ENCODE measurements around the gene GALNT10. TPM values are rescaled to one million over a fixed set of nuclear protein-coding genes. Genes with fewer than 3 reads are reported as not detected.

Gene GALNT10
- total and polyA plus RNA-seq, 2 experiments from 2014 or later = 43.0 to 45.9 TPM

DNA sequence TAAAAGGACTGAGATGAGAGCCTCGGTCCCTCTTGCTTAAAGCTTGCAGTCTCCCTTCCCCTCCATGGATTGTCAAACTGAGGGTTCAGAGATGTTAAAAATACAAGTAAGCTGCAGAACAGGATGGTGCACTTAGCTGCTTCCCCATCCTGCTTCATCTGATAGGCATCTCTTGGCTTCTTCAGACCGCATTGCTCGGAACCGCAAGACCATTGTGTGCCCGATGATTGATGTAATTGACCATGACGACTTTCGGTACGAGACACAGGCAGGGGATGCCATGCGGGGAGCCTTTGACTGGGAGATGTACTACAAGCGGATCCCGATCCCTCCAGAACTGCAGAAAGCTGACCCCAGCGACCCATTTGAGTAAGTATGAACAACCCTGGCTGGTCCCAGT, 189.7 kb downstream of the GALNT10 start:
- TF ChIP-seq, protein P1, sequence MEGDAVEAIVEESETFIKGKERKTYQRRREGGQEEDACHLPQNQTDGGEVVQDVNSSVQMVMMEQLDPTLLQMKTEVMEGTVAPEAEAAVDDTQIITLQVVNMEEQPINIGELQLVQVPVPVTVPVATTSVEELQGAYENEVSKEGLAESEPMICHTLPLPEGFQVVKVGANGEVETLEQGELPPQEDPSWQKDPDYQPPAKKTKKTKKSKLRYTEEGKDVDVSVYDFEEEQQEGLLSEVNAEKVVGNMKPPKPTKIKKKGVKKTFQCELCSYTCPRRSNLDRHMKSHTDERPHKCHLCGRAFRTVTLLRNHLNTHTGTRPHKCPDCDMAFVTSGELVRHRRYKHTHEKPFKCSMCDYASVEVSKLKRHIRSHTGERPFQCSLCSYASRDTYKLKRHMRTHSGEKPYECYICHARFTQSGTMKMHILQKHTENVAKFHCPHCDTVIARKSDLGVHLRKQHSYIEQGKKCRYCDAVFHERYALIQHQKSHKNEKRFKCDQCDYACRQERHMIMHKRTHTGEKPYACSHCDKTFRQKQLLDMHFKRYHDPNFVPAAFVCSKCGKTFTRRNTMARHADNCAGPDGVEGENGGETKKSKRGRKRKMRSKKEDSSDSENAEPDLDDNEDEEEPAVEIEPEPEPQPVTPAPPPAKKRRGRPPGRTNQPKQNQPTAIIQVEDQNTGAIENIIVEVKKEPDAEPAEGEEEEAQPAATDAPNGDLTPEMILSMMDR (IDR thresholded peaks at IDR 0.05; ENCODE audit: poor library complexity) = no peak
- TF ChIP-seq EZH2phosphoT487 (IDR thresholded peaks at IDR 0.05; ENCODE audit: low read depth, severe bottlenecking, unreplicated experiment) (no peak), EZH2 (IDR thresholded peaks at IDR 0.05; ENCODE audit: borderline replicate concordance) (no peak)
- 84% methylated on average over 12 of the region's 12 CpGs for WGBS (ENCODE audit: low lambda C conversion rate, missing lambda C conversion rate)
- H3K36me3 ChIP-seq (replicated peaks; ENCODE audit: insufficient read depth, low read depth) = no peaks in the 10 kb centered on the region
- H3K4me3 ChIP-seq = no peak overlapping the region
- H3K79me2 ChIP-seq = no peaks in the 10 kb centered on the region
- no peak overlapping the region for H3K27ac ChIP-seq
- no peaks in the 10 kb centered on the region for H3K4me1 ChIP-seq (ENCODE audit: insufficient read depth)
- H4K20me1 ChIP-seq (ENCODE audit: insufficient read depth, poor library complexity, severe bottlenecking) = no peaks in the 10 kb centered on the region
- DNase-seq (ENCODE audit: low spot score) = no peak
- no peak overlapping the region for H2AFZ ChIP-seq
- H3K9me3 ChIP-seq (ENCODE audit: low read depth) = no peaks in the 10 kb centered on the region
- H3K4me2 ChIP-seq = no peak overlapping the region
- H3K27me3 ChIP-seq = no peaks in the 10 kb centered on the region
- H3K9me2 ChIP-seq (replicated peaks; ENCODE audit: insufficient read depth) = no peaks in the 10 kb centered on the region

DNA sequence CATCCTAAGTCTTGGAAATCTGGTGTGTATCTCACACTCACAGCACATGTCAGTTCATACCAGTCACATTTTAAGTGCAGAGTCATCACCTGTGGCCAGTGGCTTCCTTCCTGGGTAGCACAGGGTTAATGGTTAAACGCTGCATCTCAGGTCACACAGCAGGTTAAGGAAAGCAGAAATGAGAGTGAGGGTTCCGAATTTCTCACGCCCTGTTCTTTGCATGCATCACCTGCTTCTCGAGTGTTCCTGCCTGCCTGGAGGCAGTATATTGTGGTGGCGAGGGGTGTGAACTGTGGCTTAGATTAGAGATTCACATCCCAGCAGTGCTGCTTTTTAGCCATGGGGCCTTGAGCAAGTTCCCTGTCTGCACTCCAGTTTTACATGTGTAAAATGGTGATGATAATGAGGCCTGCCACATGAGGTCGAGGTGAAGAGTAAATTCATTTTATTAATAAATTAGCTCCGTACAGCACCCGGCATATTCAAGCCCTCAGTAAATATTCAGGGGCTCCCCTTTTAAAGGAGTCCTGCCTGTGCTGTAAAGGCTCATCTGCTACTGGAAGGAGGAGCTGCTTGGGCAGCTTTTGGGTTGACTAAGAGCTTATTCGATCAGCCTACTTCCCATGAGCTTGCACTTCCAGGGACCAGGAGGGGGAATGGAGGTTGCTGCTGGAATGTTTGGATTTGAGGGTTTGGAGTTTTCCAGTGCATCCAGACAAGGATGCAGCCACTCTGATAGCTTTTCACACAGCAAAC, 194.1 kb downstream of the GALNT10 start:
- Histone ChIP-seq H3K4me1 (ENCODE audit: insufficient read depth) (peaks cover 13% of the 10 kb centered on the region), H3K79me2 (no peaks in the 10 kb centered on the region), H2AFZ (no peak overlapping the region), H3K27me3 (no peaks in the 10 kb centered on the region), H3K27ac (no peak overlapping the region), H3K9me2 (replicated peaks; ENCODE audit: insufficient read depth) (no peaks in the 10 kb centered on the region), H3K4me2 (no peak overlapping the region), H4K20me1 (ENCODE audit: insufficient read depth, poor library complexity, severe bottlenecking) (no peaks in the 10 kb centered on the region), H3K9me3 (ENCODE audit: low read depth) (no peaks in the 10 kb centered on the region), H3K36me3 (replicated peaks; ENCODE audit: insufficient read depth, low read depth) (no peaks in the 10 kb centered on the region), H3K4me3 (no peak overlapping the region)
- no peak for TF ChIP-seq EZH2phosphoT487 (IDR thresholded peaks at IDR 0.05; ENCODE audit: low read depth, severe bottlenecking, unreplicated experiment)
- no peak for TF ChIP-seq EZH2 (IDR thresholded peaks at IDR 0.05; ENCODE audit: borderline replicate concordance)
- TF ChIP-seq, protein P1 (IDR thresholded peaks at IDR 0.05; ENCODE audit: poor library complexity) = no peak
- DNase-seq (ENCODE audit: low spot score) = no peak
- 50% methylated on average over 9 of the region's 9 CpGs for WGBS (ENCODE audit: low lambda C conversion rate, missing lambda C conversion rate)

DNA sequence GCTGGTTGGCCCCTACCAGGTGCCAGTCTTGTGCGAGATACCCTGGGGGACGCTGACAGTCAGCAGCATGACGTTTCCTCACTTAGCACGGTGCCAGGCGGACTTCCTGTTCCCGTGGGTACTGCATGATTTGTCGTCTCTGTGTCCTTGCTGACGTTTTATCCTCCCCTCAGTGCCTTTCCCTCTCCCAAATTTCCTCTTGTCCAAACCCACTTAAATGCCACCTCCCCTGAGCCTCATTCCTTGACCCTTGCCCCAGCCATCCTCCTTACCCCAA, 194.6 kb downstream of the GALNT10 start:
- H3K9me2 ChIP-seq (replicated peaks; ENCODE audit: insufficient read depth) = no peaks in the 10 kb centered on the region
- WGBS (ENCODE audit: low lambda C conversion rate, missing lambda C conversion rate) = 84% methylated on average over 8 of the region's 8 CpGs
- DNase-seq (ENCODE audit: low spot score) = no peak
- H4K20me1 ChIP-seq (ENCODE audit: insufficient read depth, poor library complexity, severe bottlenecking) = no peaks in the 10 kb centered on the region
- TF ChIP-seq, protein P1 (IDR thresholded peaks at IDR 0.05; ENCODE audit: poor library complexity) = no peak
- no peak for TF ChIP-seq EZH2phosphoT487 (IDR thresholded peaks at IDR 0.05; ENCODE audit: low read depth, severe bottlenecking, unreplicated experiment)
- H3K79me2 ChIP-seq = no peaks in the 10 kb centered on the region
- no peaks in the 10 kb centered on the region for H3K9me3 ChIP-seq (ENCODE audit: low read depth)
- no peaks in the 10 kb centered on the region for H3K36me3 ChIP-seq (replicated peaks; ENCODE audit: insufficient read depth, low read depth)
- no peaks in the 10 kb centered on the region for H3K27me3 ChIP-seq
- no peak overlapping the region for H3K4me2 ChIP-seq
- no peak overlapping the region for H3K27ac ChIP-seq
- H3K4me3 ChIP-seq = no peak overlapping the region
- H3K4me1 ChIP-seq (ENCODE audit: insufficient read depth) = peaks cover 17% of the 10 kb centered on the region
- no peak overlapping the region for H2AFZ ChIP-seq
